ENCODE data around the gene KIR2DL3. TPM values are rescaled to one million over a fixed set of nuclear protein-coding genes. Genes with fewer than 3 reads are reported as not detected.
"Not testable (repeated sequence)": the region's sequence is repeated elsewhere in the genome, so short reads cannot be mapped to it uniquely, and the experiment has no call there.

KIR2DL3 gene
- total RNA-seq, 2 experiments from 2014 or later, result 0.30 to 1.2 TPM

GRCh38 chr19:54725321-54725720, 13.0 kb upstream of the KIR2DL3 start:
- H3K27me3 Mint-ChIP-seq, result no peaks in the 10 kb centered on the region
- peaks cover 6% of the 10 kb centered on the region for H3K9me3 Mint-ChIP-seq (ENCODE audit: low read depth)
- no peak for DNase-seq
- H3K4me3 Mint-ChIP-seq, result no peak overlapping the region
- ATAC-seq, result no peak
- CTCF ChIA-PET, result no interaction called here
- H3K4me1 Mint-ChIP-seq, result no peaks in the 10 kb centered on the region
- no peak overlapping the region for H3K27ac Mint-ChIP-seq
- H3K36me3 Mint-ChIP-seq, result no peaks in the 10 kb centered on the region

- no peak for ATAC-seq
- H3K27ac Mint-ChIP-seq, result no peak overlapping the region
- H3K36me3 Mint-ChIP-seq, result no peaks in the 10 kb centered on the region
- CTCF ChIA-PET, result no interaction called here
- H3K4me1 Mint-ChIP-seq, result no peaks in the 10 kb centered on the region
- peaks cover 2% of the 10 kb centered on the region for H3K9me3 Mint-ChIP-seq (ENCODE audit: low read depth)
- no peak for DNase-seq
- H3K4me3 Mint-ChIP-seq, result no peak overlapping the region
- H3K27me3 Mint-ChIP-seq, result no peaks in the 10 kb centered on the region
Observed at GRCh38 chr19:54727562-54727961, 10.8 kb upstream of the KIR2DL3 start.

GRCh38 chr19:54728167-54728566, 10.1 kb upstream of the KIR2DL3 start:
- no peaks in the 10 kb centered on the region for H3K27me3 Mint-ChIP-seq
- CTCF ChIA-PET, result no interaction called here

GRCh38 chr19:54729416-54730188, 8.7 kb upstream of the KIR2DL3 start:
- Mint-ChIP-seq H3K4me3 (no peak overlapping the region), H3K4me1 (no peaks in the 10 kb centered on the region), H3K9me3 (ENCODE audit: low read depth) (peaks cover 2% of the 10 kb centered on the region), H3K27ac (no peak overlapping the region), H3K36me3 (no peaks in the 10 kb centered on the region), H3K27me3 (no peaks in the 10 kb centered on the region)
- DNase-seq (no peak), ATAC-seq (no peak)
- CTCF ChIA-PET, result no interaction called here

More at GRCh38 chr19:54728167-54728566, 10.1 kb upstream of the KIR2DL3 start:
- DNase-seq (no peak), ATAC-seq (no peak)
- Mint-ChIP-seq H3K36me3 (no peaks in the 10 kb centered on the region), H3K27ac (no peak overlapping the region), H3K9me3 (ENCODE audit: low read depth) (peaks cover 2% of the 10 kb centered on the region), H3K4me3 (no peak overlapping the region), H3K4me1 (no peaks in the 10 kb centered on the region)

GRCh38 chr19:54731191-54731590, 7.1 kb upstream of the KIR2DL3 start:
- ATAC-seq (no peak), DNase-seq (no peak)
- Mint-ChIP-seq H3K4me1 (no peaks in the 10 kb centered on the region), H3K27me3 (no peaks in the 10 kb centered on the region), H3K36me3 (no peaks in the 10 kb centered on the region), H3K4me3 (no peak overlapping the region), H3K27ac (no peak overlapping the region), H3K9me3 (ENCODE audit: low read depth) (peaks cover 2% of the 10 kb centered on the region)
- CTCF ChIA-PET, result no interaction called here

- ATAC-seq (no peak), DNase-seq (no peak)
- Mint-ChIP-seq H3K4me3 (no peak overlapping the region), H3K4me1 (no peaks in the 10 kb centered on the region), H3K27ac (no peak overlapping the region), H3K36me3 (no peaks in the 10 kb centered on the region), H3K9me3 (ENCODE audit: low read depth) (no peaks in the 10 kb centered on the region), H3K27me3 (no peaks in the 10 kb centered on the region)
- CTCF ChIA-PET, result no interaction called here
Observed at GRCh38 chr19:54738715-54739114, 402 bp downstream of the KIR2DL3 start.

- ATAC-seq, result no peak
- CTCF ChIA-PET, result no interaction called here
- Mint-ChIP-seq H3K9me3 (ENCODE audit: low read depth) (no peaks in the 10 kb centered on the region), H3K4me1 (no peaks in the 10 kb centered on the region), H3K27me3 (no peaks in the 10 kb centered on the region), H3K36me3 (no peaks in the 10 kb centered on the region), H3K27ac (no peak overlapping the region), H3K4me3 (no peak overlapping the region)
- no peak for DNase-seq
Observed at GRCh38 chr19:54739587-54740497, 1.5 kb downstream of the KIR2DL3 start.

- ATAC-seq; H3K4me3 Mint-ChIP-seq; CTCF ChIA-PET; H3K36me3 Mint-ChIP-seq; H3K27ac Mint-ChIP-seq; DNase-seq; H3K9me3 Mint-ChIP-seq (ENCODE audit: low read depth); H3K27me3 Mint-ChIP-seq; H3K4me1 Mint-ChIP-seq: not testable (repeated sequence)
Observed at GRCh38 chr19:54741950-54742349, 3.6 kb downstream of the KIR2DL3 start.

- H3K4me3 Mint-ChIP-seq; DNase-seq; H3K36me3 Mint-ChIP-seq; H3K27ac Mint-ChIP-seq; H3K4me1 Mint-ChIP-seq; H3K9me3 Mint-ChIP-seq (ENCODE audit: low read depth); CTCF ChIA-PET; H3K27me3 Mint-ChIP-seq; ATAC-seq: not testable (repeated sequence)
Observed at GRCh38 chr19:54744080-54744479, 5.8 kb downstream of the KIR2DL3 start.

- H3K27me3 Mint-ChIP-seq; H3K4me3 Mint-ChIP-seq; H3K9me3 Mint-ChIP-seq (ENCODE audit: low read depth); CTCF ChIA-PET; H3K27ac Mint-ChIP-seq; DNase-seq; H3K36me3 Mint-ChIP-seq; ATAC-seq; H3K4me1 Mint-ChIP-seq: not testable (repeated sequence)
Observed at GRCh38 chr19:54747614-54748322, 9.5 kb downstream of the KIR2DL3 start.

- DNase-seq; H3K9me3 Mint-ChIP-seq (ENCODE audit: low read depth); ATAC-seq; CTCF ChIA-PET; H3K4me3 Mint-ChIP-seq; H3K27ac Mint-ChIP-seq; H3K4me1 Mint-ChIP-seq; H3K27me3 Mint-ChIP-seq; H3K36me3 Mint-ChIP-seq: not testable (repeated sequence)
Observed at GRCh38 chr19:54750276-54750675, 12.0 kb downstream of the KIR2DL3 start.

- DNase-seq; H3K4me3 Mint-ChIP-seq; H3K27me3 Mint-ChIP-seq; H3K27ac Mint-ChIP-seq; CTCF ChIA-PET; ATAC-seq; H3K36me3 Mint-ChIP-seq; H3K4me1 Mint-ChIP-seq; H3K9me3 Mint-ChIP-seq (ENCODE audit: low read depth): not testable (repeated sequence)
Observed at GRCh38 chr19:54756204-54757110, 18.1 kb downstream of the KIR2DL3 start.

- CTCF ChIA-PET; H3K4me3 Mint-ChIP-seq; ATAC-seq; H3K36me3 Mint-ChIP-seq; H3K4me1 Mint-ChIP-seq; H3K27ac Mint-ChIP-seq; DNase-seq; H3K9me3 Mint-ChIP-seq (ENCODE audit: low read depth); H3K27me3 Mint-ChIP-seq: not testable (repeated sequence)
Observed at GRCh38 chr19:54758577-54758976, 20.3 kb downstream of the KIR2DL3 start.

Data from activated CD8-positive, alpha-beta memory T cell treated with anti-CD3 and anti-CD28 coated beads, Interleukin-2, amount 10 ng/mL, durations not matched to agents 7 days and 5 days (primary cell).